PC-3 (cell line): ENCODE results near the gene SCN7A.

Source experiments
- EZH2 ChIP-seq: fragments of 300-600 bp; sonication (generic); IDR thresholded peaks from one replicate; pipeline ENCODE4 v1.6.1; 2017; ENCODE audit warnings: antibody characterized with exemption, mild to moderate bottlenecking, low read length; ENCODE audit not compliant: unreplicated experiment
- TF ChIP-seq, protein P1 (sequence below): fragments of 300-600 bp; sonication (generic); conservative IDR thresholded peaks from 2 replicates; pipeline ENCODE4 v1.5.1; 2017; ENCODE audit warnings: antibody characterized with exemption, low read depth, mild to moderate bottlenecking, low read length

DNA sequence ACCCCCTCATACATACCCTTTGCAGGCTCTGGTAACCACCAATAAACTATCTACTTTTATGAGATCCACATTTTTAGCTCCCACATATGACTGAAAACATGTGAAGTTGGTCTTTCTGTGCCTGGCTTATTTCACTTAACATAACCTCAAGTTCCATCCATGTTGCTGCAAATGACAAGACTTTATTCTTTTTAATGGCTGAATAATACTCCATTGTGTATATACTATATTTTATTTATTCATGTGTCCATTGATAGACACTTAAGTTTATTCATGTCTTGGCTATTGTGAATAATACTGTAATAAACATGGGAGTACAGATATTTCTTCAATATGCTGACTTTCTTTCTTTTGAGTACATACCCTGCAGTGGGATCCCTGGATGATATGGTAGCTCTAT, 45.9 kb downstream of the SCN7A start:
- TF ChIP-seq EZH2: no peak
- TF ChIP-seq, protein P1, sequence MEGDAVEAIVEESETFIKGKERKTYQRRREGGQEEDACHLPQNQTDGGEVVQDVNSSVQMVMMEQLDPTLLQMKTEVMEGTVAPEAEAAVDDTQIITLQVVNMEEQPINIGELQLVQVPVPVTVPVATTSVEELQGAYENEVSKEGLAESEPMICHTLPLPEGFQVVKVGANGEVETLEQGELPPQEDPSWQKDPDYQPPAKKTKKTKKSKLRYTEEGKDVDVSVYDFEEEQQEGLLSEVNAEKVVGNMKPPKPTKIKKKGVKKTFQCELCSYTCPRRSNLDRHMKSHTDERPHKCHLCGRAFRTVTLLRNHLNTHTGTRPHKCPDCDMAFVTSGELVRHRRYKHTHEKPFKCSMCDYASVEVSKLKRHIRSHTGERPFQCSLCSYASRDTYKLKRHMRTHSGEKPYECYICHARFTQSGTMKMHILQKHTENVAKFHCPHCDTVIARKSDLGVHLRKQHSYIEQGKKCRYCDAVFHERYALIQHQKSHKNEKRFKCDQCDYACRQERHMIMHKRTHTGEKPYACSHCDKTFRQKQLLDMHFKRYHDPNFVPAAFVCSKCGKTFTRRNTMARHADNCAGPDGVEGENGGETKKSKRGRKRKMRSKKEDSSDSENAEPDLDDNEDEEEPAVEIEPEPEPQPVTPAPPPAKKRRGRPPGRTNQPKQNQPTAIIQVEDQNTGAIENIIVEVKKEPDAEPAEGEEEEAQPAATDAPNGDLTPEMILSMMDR: no peak
